GM12891 (cell line): ENCODE measurements around the gene LDLRAD3.

Experiments used
- POLR2A ChIP-seq: IDR thresholded peaks from 2 replicates; pipeline ENCODE4 v1.6.1; 2011; ENCODE audit warnings: low read depth, low read length, control low read depth
- POLR2AphosphoS5 ChIP-seq: IDR thresholded peaks from 2 replicates; pipeline ENCODE4 v1.6.1; 2011; ENCODE audit warnings: low read depth, low read length, control low read depth
- POU2F2 ChIP-seq: IDR thresholded peaks from 2 replicates; pipeline ENCODE4 v1.6.1; 2011; ENCODE audit warnings: low read depth, mild to moderate bottlenecking, control low read depth, low read length, moderate library complexity
- SPI1 ChIP-seq: IDR thresholded peaks from 2 replicates; pipeline ENCODE4 v1.6.1; 2011; ENCODE audit warnings: low read depth, low read length, control low read depth
- TAF1 ChIP-seq: IDR thresholded peaks from 2 replicates; pipeline ENCODE4 v1.6.1; 2011; ENCODE audit warnings: low read depth, low read length, control low read depth

GRCh38 chr11:36147491-36147890 lies 203.6 kb downstream of the LDLRAD3 start:
- no peak for TF ChIP-seq POLR2A
- TF ChIP-seq POLR2AphosphoS5: no peak
- TF ChIP-seq SPI1: no peak
- TF ChIP-seq TAF1: no peak
- no peak for TF ChIP-seq POU2F2
